Germinal center (tissue), 1 donor: ENCODE measurements around the gene CAMK2N2.

Source experiments
- DNase-seq: peaks from one replicate; pipeline ENCODE4 v3.0.0; 2012; ENCODE audit warnings: mixed read lengths, low spot score

CAMK2N2 gene

DNA sequence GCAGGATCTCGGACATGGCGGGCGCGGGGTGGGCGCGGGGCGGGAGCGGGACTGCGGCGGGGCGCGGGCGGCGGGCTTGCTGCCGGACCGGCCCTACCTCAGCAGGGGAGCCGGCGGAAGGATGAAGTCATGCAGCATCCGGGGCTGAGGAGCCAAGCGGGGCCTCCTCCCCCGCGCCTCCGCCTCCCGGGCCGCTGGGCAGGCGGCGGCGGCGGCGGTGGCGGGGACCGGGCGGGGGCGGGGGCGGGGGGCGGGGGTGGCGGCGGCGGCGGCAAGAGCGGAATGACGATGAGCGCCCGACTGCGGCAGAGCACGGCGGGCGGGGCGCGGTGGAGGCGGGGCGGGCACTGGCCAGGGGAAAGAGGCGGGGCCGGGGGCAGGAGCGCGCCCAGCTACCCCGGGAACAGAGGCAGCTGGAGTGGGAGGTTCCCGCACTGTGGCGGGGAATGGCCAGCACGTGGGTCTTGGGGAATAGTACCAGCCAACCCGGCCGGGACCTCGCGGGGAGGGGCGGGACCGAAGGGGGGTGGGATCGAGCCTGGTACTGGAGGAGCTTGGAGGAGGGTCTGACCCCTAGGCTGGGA is at the start of gene CAMK2N2:
CAMK2N2 (minus strand) TSS at position 284 of the 584 bp plus-strand sequence; CDS start at position 16, 268 bp downstream.
- DNase-seq: peak; percentile 58

DNA sequence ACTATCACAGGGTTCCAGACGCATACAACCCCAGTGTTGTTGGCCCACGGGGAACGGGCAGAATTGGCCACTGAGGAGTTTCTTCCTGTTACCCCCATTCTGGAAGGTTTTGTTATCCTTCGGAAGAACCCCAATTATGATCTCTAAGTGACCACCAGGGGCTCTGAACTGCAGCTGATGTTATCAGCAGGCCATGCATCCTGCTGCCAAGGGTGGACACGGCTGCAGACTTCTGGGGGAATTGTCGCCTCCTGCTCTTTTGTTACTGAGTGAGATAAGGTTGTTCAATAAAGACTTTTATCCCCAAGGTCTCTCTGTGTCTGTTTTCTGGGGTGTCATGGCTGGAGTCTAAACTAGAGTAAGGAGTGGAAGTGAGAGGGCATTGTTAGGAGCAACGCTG is 47.4 kb upstream of the CAMK2N2 start:
- DNase-seq: no peak

DNA sequence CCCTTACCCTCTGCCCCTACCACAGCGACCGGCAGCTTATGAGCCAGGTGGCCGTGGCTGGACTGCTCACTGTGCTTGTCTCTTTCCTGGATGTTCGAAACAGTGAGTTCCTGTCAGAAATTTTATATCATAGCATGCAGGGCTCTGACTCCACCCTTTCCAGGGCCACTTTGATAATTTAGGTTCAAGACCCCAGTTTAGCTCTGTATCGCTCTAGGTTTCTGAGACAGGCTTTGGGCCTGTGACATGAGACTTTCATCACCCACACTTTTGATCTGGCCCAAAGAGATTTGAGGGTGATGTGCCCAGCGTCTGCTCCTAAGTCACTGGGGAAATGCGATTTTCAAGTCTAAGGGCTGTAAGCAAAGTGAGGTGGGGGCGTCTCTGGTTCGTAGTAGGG is 46.6 kb upstream of the CAMK2N2 start:
- DNase-seq: no peak

DNA sequence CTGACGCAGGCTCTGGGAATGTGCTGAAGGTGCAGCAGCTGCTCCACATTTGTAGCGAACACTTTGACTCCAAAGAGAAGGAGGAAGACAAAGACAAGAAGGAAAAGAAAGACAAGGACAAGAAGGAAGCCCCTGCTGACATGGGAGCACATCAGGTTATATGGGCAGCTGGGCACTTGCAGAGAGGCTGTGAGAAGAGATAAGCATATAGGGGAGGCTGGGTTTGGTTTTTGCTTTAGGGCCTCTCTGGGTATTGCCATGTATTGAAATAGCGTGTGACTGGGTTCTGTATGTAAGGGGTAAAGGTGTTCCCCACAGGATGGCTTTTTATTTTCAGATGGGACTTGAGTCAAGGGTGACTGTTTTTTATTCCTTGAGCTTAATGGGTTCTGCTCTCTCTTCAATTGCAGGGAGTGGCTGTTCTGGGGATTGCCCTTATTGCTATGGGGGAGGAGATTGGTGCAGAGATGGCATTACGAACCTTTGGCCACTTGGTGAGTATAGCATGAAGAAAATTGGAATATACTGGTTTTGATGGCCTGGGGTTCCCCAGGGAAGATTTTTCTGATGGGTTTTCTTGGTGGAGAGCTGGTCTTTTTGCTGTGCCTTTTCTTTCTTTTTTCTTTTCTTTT is 45.1 kb upstream of the CAMK2N2 start:
- DNase-seq: no peak

DNA sequence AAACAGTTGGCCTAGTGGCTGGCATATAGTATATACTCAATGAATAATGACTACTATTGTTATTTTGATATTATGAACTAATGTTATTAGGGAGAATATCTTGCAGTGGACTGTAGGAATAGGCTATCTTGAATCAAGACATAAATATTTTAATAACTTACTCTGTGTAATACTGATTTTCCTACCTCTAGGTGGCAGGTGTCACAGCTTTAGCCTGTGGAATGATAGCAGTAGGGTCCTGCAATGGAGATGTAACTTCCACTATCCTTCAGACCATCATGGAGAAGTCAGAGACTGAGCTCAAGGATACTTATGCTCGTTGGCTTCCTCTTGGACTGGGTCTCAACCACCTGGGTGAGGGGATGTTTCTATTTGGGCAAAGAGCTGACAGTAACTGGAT is 44.2 kb upstream of the CAMK2N2 start:
- no peak for DNase-seq

DNA sequence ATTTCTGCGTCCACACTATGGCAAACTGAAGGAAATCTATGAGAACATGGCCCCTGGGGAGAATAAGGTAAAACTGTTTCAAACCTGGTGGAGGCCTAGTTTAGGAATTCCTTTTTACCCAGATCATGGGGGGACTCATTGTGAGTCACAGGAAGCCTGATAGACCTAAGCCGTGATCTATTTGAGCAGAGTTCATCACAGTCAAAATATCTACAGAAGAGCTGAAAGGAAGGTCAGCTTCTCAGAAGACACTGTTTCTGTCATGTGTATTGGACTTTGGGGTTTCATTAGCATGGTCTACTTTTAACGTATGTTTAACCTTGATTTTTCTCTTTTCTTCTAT is 39.0 kb upstream of the CAMK2N2 start:
- no peak for DNase-seq

DNA sequence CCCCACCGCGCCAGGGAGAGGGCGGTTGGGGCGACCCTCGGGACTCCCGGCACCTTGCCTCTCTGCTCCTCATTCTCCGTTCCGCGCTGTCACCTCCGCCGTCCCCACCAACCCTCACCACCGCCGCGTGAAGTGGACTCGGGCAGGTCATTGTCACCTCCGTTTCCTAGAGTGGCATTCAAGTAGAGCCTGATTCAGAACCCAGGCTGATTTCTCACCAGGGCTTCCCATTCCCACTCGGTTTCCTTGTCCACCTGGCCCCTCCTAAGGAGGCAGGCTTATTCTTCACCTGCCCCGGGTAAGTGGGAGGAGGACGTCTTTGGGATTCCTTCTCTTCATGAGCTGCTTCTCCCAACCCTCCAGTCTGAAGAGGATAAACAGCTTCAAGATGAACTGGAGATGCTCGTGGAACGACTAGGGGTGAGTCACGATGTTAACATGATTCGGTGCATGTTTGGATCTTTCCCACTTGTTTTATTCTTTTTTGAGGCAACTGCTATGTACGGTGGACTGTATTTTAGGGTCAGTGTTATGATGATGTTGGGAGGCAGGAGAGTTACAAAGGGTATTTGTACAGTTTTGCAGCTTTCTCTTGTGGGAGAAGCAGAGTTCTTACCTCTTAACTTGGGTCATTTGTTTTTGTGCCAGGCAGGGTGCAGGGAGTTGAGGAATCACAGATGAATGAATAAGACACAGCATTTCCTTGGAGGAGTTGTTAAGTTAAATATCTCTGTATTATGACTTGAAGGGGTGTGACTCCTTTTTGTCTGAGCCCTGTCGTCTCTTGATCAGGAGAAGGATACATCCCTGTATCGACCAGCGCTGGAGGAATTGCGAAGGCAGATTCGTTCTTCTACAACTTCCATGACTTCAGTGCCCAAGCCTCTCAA is 38.4 kb upstream of the CAMK2N2 start:
- no peak for DNase-seq

DNA sequence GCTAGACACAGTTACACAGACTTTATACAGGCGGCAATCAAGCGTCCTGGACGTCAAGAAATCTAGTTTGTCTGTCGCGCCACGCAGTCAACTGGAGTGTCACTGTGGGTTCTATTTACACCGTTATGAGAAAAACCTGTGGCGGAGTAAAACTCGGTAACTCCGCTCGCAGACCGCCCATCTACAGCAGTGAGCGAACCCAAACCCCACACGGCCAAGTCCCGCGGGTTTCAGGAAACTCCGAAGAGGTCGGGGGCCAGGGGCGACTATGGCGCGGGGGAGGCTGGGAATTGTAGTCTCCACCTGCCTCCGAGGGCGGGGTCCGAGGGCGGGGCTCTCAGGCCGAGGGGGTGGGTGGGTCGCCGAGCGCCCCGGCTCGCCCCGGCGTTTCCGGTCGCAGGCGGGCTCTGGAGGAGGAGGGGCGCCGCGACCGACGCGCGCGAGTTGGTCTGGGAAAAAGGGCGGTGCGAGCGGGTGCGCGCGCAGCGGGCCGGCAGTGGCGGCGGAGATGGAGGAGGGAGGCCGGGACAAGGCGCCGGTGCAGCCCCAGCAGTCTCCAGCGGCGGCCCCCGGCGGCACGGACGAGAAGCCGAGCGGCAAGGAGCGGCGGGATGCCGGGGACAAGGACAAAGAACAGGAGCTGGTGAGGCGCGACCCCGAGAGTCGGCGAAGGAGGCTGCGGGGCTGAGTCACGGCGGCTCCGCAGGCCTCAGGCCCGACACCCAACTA is 37.6 kb upstream of the CAMK2N2 start, which contains the start of gene PSMD2:
PSMD2 (plus strand) TSS at position 483 of the 729 bp plus-strand sequence; CDS start at position 509, 26 bp downstream.
- peak; percentile 98 for DNase-seq

DNA sequence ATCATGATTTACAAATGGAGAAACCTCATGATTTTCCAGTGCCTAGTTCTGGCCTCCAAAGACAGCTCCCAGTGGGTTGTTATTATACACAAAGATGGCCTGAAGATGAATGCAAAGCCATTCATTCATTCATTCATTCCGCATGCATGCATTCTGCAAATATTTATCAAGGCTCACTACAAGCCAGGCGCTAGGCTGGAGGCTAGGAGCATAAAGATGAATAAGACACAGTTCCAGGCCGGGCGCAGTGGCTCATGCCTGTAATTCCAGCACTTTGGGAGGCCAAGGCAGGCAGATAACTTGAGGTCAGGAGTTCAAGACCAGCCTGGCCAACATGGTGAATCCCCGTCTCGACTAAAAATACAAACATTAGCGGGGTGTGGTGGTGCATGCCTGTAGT is 35.3 kb upstream of the CAMK2N2 start:
- no peak for DNase-seq

DNA sequence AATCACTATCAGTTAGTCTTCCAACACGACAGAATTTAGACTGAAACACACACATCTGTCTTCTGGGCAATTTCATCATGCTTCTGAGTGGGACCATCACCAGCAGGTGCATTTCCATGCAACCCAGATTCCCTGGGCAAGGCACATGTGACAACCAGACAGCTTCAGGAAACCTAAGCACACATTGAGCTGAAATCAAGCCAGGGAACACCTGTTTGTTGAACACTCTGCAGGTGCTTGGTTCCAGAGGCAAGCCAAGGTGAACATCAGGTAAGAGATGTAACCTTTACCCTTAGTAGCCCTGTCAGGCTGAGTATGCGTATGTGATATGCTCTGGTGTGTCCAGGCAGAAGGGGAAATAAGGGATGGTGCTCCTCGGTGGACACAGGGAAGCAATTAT is 34.4 kb upstream of the CAMK2N2 start:
- DNase-seq: no peak

DNA sequence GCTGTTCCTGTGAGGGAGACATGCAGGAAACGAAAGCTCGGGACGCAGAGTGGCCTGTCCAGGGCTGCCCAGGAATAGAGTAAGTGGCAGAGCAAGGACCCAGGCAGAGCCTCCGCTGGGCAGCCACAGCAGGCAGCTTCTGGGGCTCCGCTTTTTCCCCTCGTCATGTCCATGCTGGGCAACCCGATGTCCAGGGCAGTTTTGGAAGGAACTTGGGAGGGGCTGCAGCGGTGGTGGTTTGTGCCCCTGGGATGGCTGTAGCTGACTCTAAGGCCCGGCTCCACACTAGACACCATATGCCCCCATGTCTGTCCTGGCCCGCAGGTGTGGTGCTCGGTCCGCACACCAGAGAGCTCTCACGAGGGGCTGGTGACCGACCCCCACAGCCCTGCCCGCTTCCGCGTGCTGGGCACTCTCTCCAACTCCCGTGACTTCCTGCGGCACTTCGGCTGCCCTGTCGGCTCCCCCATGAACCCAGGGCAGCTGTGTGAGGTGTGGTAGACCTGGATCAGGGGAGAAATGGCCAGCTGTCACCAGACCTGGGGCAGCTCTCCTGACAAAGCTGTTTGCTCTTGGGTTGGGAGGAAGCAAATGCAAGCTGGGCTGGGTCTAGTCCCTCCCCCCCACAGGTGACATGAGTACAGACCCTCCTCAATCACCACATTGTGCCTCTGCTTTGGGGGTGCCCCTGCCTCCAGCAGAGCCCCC is 30.5 kb upstream of the CAMK2N2 start:
- DNase-seq: no peak

DNA sequence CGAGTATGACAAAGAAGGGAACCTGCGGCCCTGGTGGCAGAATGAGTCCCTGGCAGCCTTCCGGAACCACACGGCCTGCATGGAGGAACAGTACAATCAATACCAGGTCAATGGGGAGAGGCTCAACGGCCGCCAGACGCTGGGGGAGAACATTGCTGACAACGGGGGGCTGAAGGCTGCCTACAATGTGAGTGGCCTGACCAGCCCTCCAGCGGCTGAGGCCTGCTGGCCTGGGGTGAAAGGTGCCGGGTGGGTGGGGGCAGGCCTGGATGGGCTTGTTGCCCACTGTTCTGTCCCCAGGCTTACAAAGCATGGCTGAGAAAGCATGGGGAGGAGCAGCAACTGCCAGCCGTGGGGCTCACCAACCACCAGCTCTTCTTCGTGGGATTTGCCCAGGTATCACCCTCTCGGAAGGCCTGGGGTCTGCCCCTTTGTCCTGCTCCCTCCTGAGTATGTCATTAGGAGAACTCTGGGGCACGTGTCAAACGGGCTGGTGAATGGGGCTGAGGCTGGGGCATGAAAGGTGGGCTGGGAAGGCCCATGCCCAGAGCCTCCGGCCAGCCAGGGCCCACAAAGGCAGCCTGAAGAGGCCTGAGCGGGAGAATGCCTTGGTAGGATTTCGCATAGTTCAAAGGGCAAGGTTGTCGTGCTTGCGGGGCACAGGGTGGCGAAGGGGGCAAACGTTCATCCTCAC is 29.8 kb upstream of the CAMK2N2 start:
- no peak for DNase-seq

DNA sequence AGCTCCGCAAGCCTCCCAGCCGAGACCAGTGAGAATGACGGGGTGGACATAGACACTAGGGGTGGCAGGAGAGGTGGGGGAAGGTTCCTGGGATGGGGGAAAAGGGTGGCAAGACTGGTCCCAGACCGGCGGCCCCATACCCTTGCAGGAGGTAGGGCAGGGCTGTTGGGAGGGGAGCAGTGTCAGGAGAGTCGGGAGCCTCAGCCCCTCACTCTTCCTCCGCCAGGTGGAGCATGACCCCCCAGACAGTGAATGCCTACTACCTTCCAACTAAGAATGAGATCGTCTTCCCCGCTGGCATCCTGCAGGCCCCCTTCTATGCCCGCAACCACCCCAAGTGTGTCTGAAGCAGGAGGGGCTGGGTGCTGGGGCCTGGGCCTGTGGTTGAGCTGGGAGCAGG is 29.0 kb upstream of the CAMK2N2 start:
- no peak for DNase-seq

DNA sequence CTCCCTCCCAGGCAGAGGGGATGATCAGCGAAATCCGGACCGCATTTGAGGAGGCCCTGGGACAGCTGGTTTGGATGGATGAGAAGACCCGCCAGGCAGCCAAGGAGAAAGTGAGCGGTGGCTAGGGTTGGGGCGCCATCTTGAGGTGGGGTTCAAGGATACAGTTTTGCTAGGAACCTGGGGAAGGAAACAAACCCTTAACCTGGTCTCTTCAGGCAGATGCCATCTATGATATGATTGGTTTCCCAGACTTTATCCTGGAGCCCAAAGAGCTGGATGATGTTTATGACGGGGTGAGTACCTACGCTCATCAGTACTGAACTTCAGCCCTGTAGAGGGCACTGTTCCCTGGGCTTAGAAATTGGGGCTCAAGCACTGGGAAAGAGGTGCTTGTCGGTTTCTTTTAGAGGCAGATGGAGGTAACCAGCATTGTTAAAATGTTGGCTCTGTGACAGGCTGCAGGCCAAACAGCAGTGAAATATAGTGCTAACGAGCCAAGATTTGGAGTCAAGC is 28.1 kb upstream of the CAMK2N2 start:
- peak; percentile 64 for DNase-seq

DNA sequence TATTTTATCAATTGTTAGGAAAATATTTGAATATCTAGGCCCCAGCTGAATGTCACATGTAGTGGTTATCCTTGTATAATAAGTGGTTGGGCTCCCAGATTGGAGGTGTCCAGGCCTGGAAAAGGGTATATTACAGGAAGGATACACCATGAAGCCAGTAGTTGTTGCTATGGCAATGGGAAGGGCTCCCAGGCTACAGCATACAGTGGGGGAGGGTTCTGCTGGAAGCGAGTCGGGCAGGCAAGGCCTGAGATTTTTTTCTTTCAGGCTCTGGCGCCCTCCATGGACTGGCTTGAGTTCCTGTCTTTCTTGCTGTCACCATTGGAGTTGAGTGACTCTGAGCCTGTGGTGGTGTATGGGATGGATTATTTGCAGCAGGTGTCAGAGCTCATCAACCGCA is 23.3 kb upstream of the CAMK2N2 start:
- no peak for DNase-seq

DNA sequence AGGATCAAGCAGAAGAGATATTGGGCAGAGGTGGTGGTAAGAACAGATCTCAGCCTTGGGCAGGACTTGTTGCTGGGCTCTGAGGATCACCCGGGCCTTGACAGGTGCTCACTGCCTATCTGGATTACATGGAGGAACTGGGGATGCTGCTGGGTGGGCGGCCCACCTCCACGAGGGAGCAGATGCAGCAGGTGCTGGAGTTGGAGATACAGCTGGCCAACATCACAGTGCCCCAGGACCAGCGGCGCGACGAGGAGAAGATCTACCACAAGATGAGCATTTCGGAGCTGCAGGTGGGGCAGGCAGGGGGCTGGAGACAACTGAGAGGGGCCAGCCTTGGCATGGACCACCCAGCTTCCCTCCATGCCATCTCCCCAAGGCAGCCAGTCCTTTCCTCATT is 22.3 kb upstream of the CAMK2N2 start:
- no peak for DNase-seq

DNA sequence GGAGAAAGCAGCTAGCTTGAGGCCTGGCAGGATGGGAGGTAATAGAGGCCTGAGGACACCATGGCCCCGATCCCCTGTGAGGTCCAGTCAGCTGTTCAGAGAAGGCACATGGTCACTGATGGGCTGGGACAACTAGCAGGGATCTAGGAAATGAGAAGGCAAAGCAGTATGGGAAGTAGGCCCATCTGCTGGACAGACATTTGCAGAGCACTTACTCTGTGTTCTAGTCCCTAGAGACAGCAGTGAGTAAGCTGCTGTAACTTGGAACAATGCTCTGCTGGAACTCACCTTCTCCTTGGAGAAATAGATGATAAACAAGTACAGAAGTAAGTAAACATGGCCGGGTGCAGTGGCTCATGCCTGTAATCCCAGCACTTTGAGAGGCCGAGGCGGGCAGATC is 21.6 kb upstream of the CAMK2N2 start:
- DNase-seq: no peak

DNA sequence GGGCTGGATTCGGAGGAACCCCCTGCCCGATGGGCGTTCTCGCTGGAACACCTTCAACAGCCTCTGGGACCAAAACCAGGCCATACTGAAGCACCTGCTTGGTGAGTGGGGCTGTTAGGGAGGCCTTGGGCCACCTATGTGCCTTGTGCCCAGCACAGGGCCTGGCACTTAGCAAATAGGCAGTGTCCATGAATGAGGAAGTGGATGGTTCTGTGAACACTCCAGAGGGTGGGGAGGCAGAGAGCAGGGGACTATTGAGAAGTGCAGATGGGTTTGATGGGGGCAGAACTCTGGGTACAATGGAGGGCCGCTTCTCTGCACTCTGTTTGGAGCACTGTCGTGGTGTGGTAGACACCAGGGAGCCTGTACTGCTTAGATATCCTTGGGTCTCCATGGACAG is 16.0 kb upstream of the CAMK2N2 start:
- DNase-seq: no peak

DNA sequence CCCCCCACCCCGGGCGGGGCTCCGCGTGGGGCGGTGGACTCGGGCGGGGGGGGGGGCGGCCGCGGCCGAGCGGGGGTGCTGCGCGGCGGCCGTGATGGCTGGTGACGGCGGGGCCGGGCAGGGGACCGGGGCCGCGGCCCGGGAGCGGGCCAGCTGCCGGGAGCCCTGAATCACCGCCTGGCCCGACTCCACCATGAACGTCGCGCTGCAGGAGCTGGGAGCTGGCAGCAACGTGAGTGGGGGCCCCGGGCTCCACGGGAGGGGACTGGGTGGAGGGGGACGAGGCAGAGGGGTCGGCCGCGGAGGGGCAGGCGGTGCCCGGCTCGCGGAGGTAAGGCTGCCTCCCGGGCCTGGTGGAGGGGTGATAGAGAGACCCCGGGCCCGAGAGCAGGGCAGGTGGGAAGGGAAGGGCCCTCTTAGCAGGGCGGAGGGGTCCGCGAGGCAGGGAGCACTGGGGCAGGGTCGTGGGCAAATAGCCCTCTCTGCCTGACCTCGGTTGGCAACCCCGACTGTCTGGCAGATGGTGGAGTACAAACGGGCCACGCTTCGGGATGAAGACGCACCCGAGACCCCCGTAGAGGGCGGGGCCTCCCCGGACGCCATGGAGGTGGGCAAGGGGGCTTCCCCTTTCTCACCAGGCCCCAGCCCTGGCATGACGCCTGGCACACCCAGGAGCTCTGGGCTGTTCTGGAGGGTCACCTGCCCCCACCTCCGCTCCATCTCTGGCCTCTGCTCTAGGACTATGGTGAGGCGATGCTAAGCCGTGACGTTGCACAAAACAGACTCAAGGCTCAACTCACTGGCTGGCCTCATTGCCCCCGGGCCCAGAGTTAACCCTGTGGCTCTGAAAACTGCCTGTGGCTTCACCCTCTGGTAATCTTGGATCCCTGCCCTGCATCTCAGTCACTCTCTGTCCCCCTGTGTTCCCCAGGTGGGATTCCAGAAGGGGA is 14.9 kb upstream of the CAMK2N2 start, which contains the start of gene ECE2:
ECE2 (plus strand) TSS at position 62 of the 950 bp plus-strand sequence; CDS start at position 194, 132 bp downstream.
- DNase-seq: no peak

DNA sequence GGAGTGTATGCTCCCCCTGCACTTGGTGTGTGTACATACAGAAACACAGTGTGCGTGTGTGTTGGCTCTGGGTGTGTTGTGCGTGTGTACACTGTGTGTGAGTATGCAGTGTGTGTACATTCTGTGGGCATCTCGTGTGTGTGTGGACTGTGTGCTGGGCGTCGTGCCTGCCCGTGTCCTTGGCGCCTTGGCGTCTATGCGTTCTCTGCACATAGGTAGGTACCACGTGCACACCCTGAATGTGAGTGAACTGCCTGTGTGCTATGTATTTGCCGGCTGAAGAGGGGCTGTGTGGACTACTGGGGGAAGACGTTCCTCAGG is 14.0 kb upstream of the CAMK2N2 start:
- no peak for DNase-seq
